Measurements from ENCODE around the gene SDHB. TPM values are rescaled to one million over a fixed set of nuclear protein-coding genes. Genes with fewer than 3 reads are reported as not detected.

SDHB gene
- total and polyA plus RNA-seq, 9 donors: 51.9 to 120 (median 63.1) TPM

GRCh38 chr1:16991571-16991970, 62.3 kb downstream of the SDHB start:
- Histone ChIP-seq H3K27ac (no peak overlapping the region), H3K36me3 (no peaks in the 10 kb centered on the region), H3K9me3 (no peaks in the 10 kb centered on the region), H3K27me3 (no peaks in the 10 kb centered on the region), H3K4me1 (ENCODE audit: insufficient read depth) (no peaks in the 10 kb centered on the region), H3K4me3 (no peak overlapping the region)
- TF ChIP-seq CTCF (IDR thresholded peaks at IDR 0.05): no peak
- TF ChIP-seq EP300 (IDR thresholded peaks at IDR 0.05): no peak
- no peak for TF ChIP-seq POLR2A (IDR thresholded peaks at IDR 0.05)
- WGBS, 3 donors: 95 to 97% (median 97%) methylated on average over 11 to 12 of the region's 12 CpGs
- peak in 1 of 5 donors; percentile 15 for DNase-seq
- intact Hi-C loops (cut with DNase I): loop anchor here in 1 of 4 donors (10.0 kb wide), 1 partner anchor 53 kb away; no protein-coding TSS in a partner anchor

- Histone ChIP-seq H3K27me3 (no peaks in the 10 kb centered on the region), H3K9me3 (no peaks in the 10 kb centered on the region), H3K27ac (no peak overlapping the region), H3K4me3 (no peak overlapping the region), H3K36me3 (no peaks in the 10 kb centered on the region), H3K4me1 (ENCODE audit: insufficient read depth) (no peaks in the 10 kb centered on the region)
- WGBS, 3 donors: 89 to 93% (median 91%) methylated on average over 18 to 22 of the region's 22 CpGs
- TF ChIP-seq EP300 (IDR thresholded peaks at IDR 0.05) (no peak), POLR2A (IDR thresholded peaks at IDR 0.05) (no peak), CTCF (IDR thresholded peaks at IDR 0.05) (no peak)
- DNase-seq: no peak
- intact Hi-C loops (cut with DNase I): loop anchor here in 1 of 4 donors (10.0 kb wide), 1 partner anchor 55 kb away; no protein-coding TSS in a partner anchor
Measured at GRCh38 chr1:16989676-16990391, 64.0 kb downstream of the SDHB start.

- no peaks in the 10 kb centered on the region for H3K36me3 ChIP-seq
- no peak overlapping the region for H3K4me3 ChIP-seq
- 90 to 94% (median 90%) methylated on average over 13 of the region's 13 CpGs for WGBS, 3 donors
- no peaks in the 10 kb centered on the region for H3K27me3 ChIP-seq
- no peak overlapping the region for H3K27ac ChIP-seq
- H3K4me1 ChIP-seq (ENCODE audit: insufficient read depth): no peaks in the 10 kb centered on the region
- peak in 1 of 5 donors; percentile 19 for DNase-seq
- no peaks in the 10 kb centered on the region for H3K9me3 ChIP-seq
- TF ChIP-seq EP300 (IDR thresholded peaks at IDR 0.05) (no peak), POLR2A (IDR thresholded peaks at IDR 0.05) (no peak), CTCF (IDR thresholded peaks at IDR 0.05) (no peak)
- intact Hi-C loops (cut with DNase I): no loop called here
Measured at GRCh38 chr1:16988210-16988609, 65.6 kb downstream of the SDHB start.

GRCh38 chr1:16986962-16987361, 66.9 kb downstream of the SDHB start:
- TF ChIP-seq CTCF (IDR thresholded peaks at IDR 0.05) (no peak), POLR2A (IDR thresholded peaks at IDR 0.05) (no peak), EP300 (IDR thresholded peaks at IDR 0.05) (no peak)
- Histone ChIP-seq H3K27me3 (no peaks in the 10 kb centered on the region), H3K27ac (no peak overlapping the region), H3K36me3 (no peaks in the 10 kb centered on the region), H3K9me3 (no peaks in the 10 kb centered on the region), H3K4me1 (ENCODE audit: insufficient read depth) (no peaks in the 10 kb centered on the region), H3K4me3 (no peak overlapping the region)
- DNase-seq: no peak
- WGBS, 3 donors: 77 to 84% (median 79%) methylated on average over 13 to 16 of the region's 16 CpGs
- intact Hi-C loops (cut with DNase I): no loop called here

All from ovary (tissue), 9 donors.